SK-N-SH treated with all-trans-retinoic acid at 6 μM for 48 hours (cell line): Measurements from ENCODE around the gene TSHZ2.

Experiments used
- ESRRG ChIP-seq: fragments of 250-450 bp; sonication (Bioruptor Pico); IDR thresholded peaks from 2 replicates; pipeline ENCODE4 v1.6.1; 2021; ENCODE audit warnings: mild to moderate bottlenecking
- PATZ1 ChIP-seq: fragments of 250-450 bp; sonication (Bioruptor Pico); IDR thresholded peaks from 2 replicates; pipeline ENCODE4 v1.8.0; 2020; ENCODE audit warnings: mild to moderate bottlenecking, moderate library complexity, borderline replicate concordance
- ZFP3 ChIP-seq: fragments of 250-450 bp; sonication (Bioruptor Pico); IDR thresholded peaks from 2 replicates; pipeline ENCODE4 v1.5.0; 2020; ENCODE audit warnings: mild to moderate bottlenecking, moderate library complexity
- TF ChIP-seq, protein P1 (sequence below): fragments of 250-450 bp; sonication (Bioruptor Pico); IDR thresholded peaks from 2 replicates; pipeline ENCODE4 v1.8.0; 2021; ENCODE audit warnings: low read depth, mild to moderate bottlenecking, moderate library complexity, borderline replicate concordance

DNA sequence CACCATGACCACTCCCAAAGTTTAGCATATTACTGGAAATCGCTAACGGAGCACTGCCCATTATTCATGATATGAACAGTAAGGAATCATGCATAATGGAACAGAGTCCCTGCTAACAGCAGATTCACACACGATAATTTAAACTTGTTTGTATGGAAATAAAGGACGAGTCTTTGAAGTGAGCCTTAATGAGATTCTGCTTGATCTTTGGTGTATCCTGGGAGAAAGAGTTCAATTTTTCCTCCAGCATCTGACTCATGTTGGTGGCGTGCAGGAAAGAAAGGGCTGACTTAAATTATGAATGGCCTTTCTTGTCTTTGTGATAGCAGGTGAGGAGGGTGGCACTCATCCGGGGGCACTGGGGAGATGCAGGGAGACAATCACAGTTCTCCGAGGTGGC lies 426.9 kb downstream of the TSHZ2 start:
- TF ChIP-seq PATZ1 (CRISPR knock-in tag), result no peak
- no peak for TF ChIP-seq ZFP3 (CRISPR knock-in tag)
- TF ChIP-seq, protein P1, sequence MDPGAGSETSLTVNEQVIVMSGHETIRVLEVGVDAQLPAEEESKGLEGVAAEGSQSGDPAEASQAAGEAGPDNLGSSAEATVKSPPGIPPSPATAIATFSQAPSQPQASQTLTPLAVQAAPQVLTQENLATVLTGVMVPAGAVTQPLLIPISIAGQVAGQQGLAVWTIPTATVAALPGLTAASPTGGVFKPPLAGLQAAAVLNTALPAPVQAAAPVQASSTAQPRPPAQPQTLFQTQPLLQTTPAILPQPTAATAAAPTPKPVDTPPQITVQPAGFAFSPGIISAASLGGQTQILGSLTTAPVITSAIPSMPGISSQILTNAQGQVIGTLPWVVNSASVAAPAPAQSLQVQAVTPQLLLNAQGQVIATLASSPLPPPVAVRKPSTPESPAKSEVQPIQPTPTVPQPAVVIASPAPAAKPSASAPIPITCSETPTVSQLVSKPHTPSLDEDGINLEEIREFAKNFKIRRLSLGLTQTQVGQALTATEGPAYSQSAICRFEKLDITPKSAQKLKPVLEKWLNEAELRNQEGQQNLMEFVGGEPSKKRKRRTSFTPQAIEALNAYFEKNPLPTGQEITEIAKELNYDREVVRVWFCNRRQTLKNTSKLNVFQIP (CRISPR knock-in tag), result no peak
- TF ChIP-seq ESRRG, result no peak
